Mesendoderm (in vitro differentiated cells): ENCODE data around the gene WDR54.

Experiments used
- DNase-seq: peaks from one replicate; pipeline ENCODE4 v3.0.0; 2013
- H2AK5ac ChIP-seq: 2 replicates; pipeline ENCODE4 v1.6.1; 2013; ENCODE audit warnings: low read length, inconsistent platforms
- H2BK120ac ChIP-seq: 2 replicates; pipeline ENCODE4 v1.6.1; 2013; ENCODE audit warnings: low read depth, mild to moderate bottlenecking, low read length, moderate library complexity, mixed read lengths
- H2BK15ac ChIP-seq: replicated peaks from 2 replicates; pipeline ENCODE4 v1.6.1; 2013; ENCODE audit warnings: low read depth, mild to moderate bottlenecking, moderate library complexity
- H2BK5ac ChIP-seq: 2 replicates; pipeline ENCODE4 v1.6.1; 2013; ENCODE audit warnings: low read length, inconsistent platforms
- H3K18ac ChIP-seq: 2 replicates; pipeline ENCODE4 v1.6.1; 2013; ENCODE audit warnings: mild to moderate bottlenecking, low read length, mixed read lengths
- H3K23ac ChIP-seq: one replicate; pipeline ENCODE4 v1.6.1; 2013; ENCODE audit warnings: low read length
- H3K27ac ChIP-seq: 2 replicates; pipeline ENCODE4 v1.5.1; 2013; ENCODE audit warnings: low read depth, mild to moderate bottlenecking, inconsistent platforms, low read length, moderate library complexity
- H3K27me3 ChIP-seq: 2 replicates; pipeline ENCODE4 v1.6.1; 2013; ENCODE audit warnings: low read length, control low read depth, mild to moderate bottlenecking, inconsistent platforms; ENCODE audit not compliant: insufficient read depth, poor library complexity
- H3K36me3 ChIP-seq: 2 replicates; pipeline ENCODE4 v1.6.1; 2013; ENCODE audit warnings: low read length, inconsistent platforms; ENCODE audit not compliant: control insufficient read depth, insufficient read depth
- H3K4ac ChIP-seq: one replicate; pipeline ENCODE4 v1.6.1; 2013; ENCODE audit warnings: low read depth, mild to moderate bottlenecking, low read length, moderate library complexity
- H3K4me1 ChIP-seq: 2 replicates; pipeline ENCODE4 v1.6.1; 2013; ENCODE audit warnings: low read depth, low read length, inconsistent platforms; ENCODE audit not compliant: control insufficient read depth
- H3K4me2 ChIP-seq: 2 replicates; pipeline ENCODE4 v1.6.1; 2013; ENCODE audit warnings: low read length
- H3K4me3 ChIP-seq: 2 replicates; pipeline ENCODE4 v1.5.1; 2013; ENCODE audit warnings: mild to moderate bottlenecking, low read length
- H3K56ac ChIP-seq: one replicate; pipeline ENCODE4 v1.6.1; 2013; ENCODE audit warnings: low read length
- H3K79me1 ChIP-seq: 2 replicates; pipeline ENCODE4 v1.6.1; 2013; ENCODE audit warnings: low read length, inconsistent platforms
- H3K79me2 ChIP-seq: 2 replicates; pipeline ENCODE4 v1.6.1; 2013; ENCODE audit warnings: mild to moderate bottlenecking, low read length; ENCODE audit not compliant: control insufficient read depth, insufficient read depth
- H3K9ac ChIP-seq: 2 replicates; pipeline ENCODE4 v1.6.1; 2013; ENCODE audit warnings: low read length, inconsistent platforms
- H4K5ac ChIP-seq: one replicate; pipeline ENCODE4 v1.6.1; 2013; ENCODE audit warnings: low read length
- H4K8ac ChIP-seq: one replicate; pipeline ENCODE4 v1.6.1; 2013; ENCODE audit warnings: low read depth, mild to moderate bottlenecking, control low read depth, low read length, moderate library complexity
- WGBS: extraction: QIAGEN DNeasy Blood & Tissue Kit; methylation state at CpG from one replicate; pipeline ENCODE4 v1.1.7; 2013; ENCODE audit warnings: low lambda C conversion rate, missing lambda C conversion rate; ENCODE audit not compliant: insufficient coverage; ENCODE audit errors: extremely low coverage; 5-methylcytosine and 5-hydroxymethylcytosine counted together

Gene WDR54

DNA sequence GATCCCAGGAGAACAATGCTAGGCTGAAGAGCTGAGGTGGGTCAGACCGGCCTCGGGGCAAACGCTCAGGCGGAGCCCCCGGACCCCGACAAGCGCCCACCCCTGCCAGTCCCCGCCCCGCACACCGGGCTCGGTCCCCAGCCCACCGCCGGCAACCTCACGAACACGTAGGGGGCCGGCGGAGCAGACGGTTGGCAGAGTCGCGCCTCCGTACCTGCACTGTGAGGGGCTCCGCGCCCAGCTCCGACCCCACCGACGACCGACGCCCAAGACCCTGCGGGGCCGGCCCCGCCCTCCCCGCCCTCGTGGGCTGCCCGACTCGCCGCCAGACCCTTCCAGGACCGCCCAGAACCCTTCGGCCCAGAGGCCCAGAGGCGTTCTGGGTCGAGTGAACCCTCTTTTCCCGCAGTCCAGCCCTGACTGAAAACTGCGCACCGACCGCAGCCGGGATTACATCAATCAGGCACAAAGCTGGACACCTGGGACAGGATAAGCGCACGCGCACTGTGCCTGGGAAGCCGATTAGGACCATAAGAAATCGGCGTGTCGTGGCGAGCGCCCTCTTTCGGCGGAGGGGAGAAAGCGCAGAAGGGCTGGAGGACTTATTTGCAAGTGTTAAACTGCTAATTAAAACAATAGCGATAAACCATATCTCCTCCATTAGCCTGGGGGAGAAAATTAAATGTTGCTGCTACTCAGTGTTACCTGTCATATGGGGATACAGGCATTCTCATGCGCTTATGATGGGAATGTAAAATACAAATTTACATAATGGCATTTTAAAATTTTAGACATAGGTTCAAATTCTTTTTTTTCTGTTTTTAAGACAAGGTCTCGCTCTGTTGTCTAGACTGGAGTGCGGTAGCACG is 29.7 kb upstream of the WDR54 start:
- Histone ChIP-seq H3K56ac (peak overlapping the region; percentile 91), H2BK120ac (no peak overlapping the region), H3K9ac (peak overlapping the region; percentile 92), H2BK15ac (peak overlapping the region; percentile 57), H3K4me1 (peaks cover 3% of the 10 kb centered on the region), H3K18ac (peak overlapping the region; percentile 88), H3K4ac (no peak overlapping the region), H4K5ac (no peak overlapping the region), H3K4me2 (peak overlapping the region; percentile 72), H3K36me3 (no peaks in the 10 kb centered on the region), H3K27ac (peak overlapping the region; percentile 85), H3K23ac (no peak overlapping the region), H3K4me3 (peak overlapping the region; percentile 90), H3K79me1 (peaks cover 22% of the 10 kb centered on the region), H2AK5ac (no peak overlapping the region), H3K79me2 (peaks cover 41% of the 10 kb centered on the region), H2BK5ac (no peak overlapping the region), H4K8ac (no peak overlapping the region), H3K27me3 (no peaks in the 10 kb centered on the region)
- WGBS, result no CpG with 5 or more reads among the region's 62 CpGs
- DNase-seq, result peak; percentile 94

DNA sequence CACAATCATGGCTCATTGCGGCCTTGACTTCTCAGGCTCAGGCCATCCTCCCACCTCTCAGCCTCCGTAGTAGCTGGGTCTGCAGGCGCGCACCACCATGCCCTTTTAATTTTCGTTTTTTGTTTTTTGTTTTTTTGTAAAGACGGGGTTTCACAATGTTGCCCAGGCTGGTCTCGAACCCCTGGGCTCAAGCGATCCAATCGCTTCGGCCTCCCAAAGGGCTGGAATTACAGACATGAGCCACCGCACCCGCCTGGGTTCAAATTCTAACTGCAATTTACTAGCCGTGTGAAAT is 29.1 kb upstream of the WDR54 start:
- Histone ChIP-seq H3K9ac (no peak overlapping the region), H4K8ac (no peak overlapping the region), H3K27me3 (no peaks in the 10 kb centered on the region), H3K23ac (no peak overlapping the region), H3K4me3 (no peak overlapping the region), H3K36me3 (no peaks in the 10 kb centered on the region), H2BK5ac (no peak overlapping the region), H3K27ac (no peak overlapping the region), H4K5ac (no peak overlapping the region), H2BK120ac (peak overlapping the region; percentile 35), H2AK5ac (no peak overlapping the region), H3K4ac (no peak overlapping the region), H3K79me2 (peaks cover 36% of the 10 kb centered on the region), H2BK15ac (no peak overlapping the region), H3K18ac (no peak overlapping the region), H3K4me2 (no peak overlapping the region), H3K56ac (no peak overlapping the region), H3K4me1 (peaks cover 3% of the 10 kb centered on the region), H3K79me1 (peaks cover 18% of the 10 kb centered on the region)
- no CpG with 5 or more reads among the region's 13 CpGs for WGBS
- no peak for DNase-seq

DNA sequence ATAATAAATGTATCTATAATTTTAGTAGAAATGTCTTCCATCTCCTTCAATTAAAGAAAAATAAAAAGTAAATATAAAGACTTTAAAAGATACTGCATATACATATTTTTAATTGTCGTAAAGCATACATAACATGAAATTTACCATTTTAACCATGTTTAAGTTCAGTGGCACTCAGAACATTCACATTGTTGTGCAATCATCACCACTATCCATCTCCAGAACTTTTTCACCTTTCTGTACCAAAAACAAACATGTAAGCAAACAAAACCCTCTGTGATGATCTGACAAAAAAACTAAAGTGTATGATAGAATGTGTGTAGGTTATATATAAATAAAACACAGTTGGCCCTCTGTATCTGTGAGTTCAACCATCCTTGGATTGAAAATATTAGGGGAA is 28.0 kb upstream of the WDR54 start:
- H3K4ac ChIP-seq, result no peak overlapping the region
- no peak overlapping the region for H3K23ac ChIP-seq
- no CpG with 5 or more reads among the region's 1 CpG for WGBS
- H3K27me3 ChIP-seq, result no peaks in the 10 kb centered on the region
- H3K18ac ChIP-seq, result no peak overlapping the region
- H4K5ac ChIP-seq, result no peak overlapping the region
- H2BK5ac ChIP-seq, result no peak overlapping the region
- no peak for DNase-seq
- H2AK5ac ChIP-seq, result no peak overlapping the region
- no peak overlapping the region for H4K8ac ChIP-seq
- H3K79me2 ChIP-seq, result peaks cover 25% of the 10 kb centered on the region
- H3K9ac ChIP-seq, result no peak overlapping the region
- H3K4me1 ChIP-seq, result peaks cover 3% of the 10 kb centered on the region
- peaks cover 11% of the 10 kb centered on the region for H3K79me1 ChIP-seq
- no peaks in the 10 kb centered on the region for H3K36me3 ChIP-seq
- H2BK120ac ChIP-seq, result no peak overlapping the region
- no peak overlapping the region for H3K4me2 ChIP-seq
- no peak overlapping the region for H3K27ac ChIP-seq
- no peak overlapping the region for H3K4me3 ChIP-seq
- H3K56ac ChIP-seq, result no peak overlapping the region
- H2BK15ac ChIP-seq, result no peak overlapping the region

DNA sequence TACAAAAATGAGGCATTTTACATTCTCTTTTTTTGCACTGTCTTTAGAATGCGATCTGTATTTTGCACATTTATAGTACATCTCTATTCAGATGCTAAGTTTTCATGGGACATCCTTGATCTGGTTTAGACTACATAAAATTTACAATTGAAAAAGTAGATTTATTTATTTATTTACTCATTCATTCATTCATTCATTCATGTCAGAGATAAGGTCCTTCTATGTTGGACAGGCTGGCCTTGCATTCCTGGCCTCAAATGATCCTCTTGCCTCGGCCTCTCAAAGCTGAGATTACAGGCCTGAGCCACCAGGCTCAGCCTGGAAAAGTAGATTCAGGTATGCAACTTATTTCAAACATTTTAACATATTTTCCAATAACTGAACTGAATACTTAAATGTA is 25.4 kb upstream of the WDR54 start:
- Histone ChIP-seq H3K56ac (no peak overlapping the region), H4K5ac (no peak overlapping the region), H2BK120ac (no peak overlapping the region), H3K4me2 (no peak overlapping the region), H2AK5ac (no peak overlapping the region), H3K4me3 (no peak overlapping the region), H3K79me2 (peaks cover 1% of the 10 kb centered on the region), H3K18ac (no peak overlapping the region), H3K79me1 (no peaks in the 10 kb centered on the region), H3K27me3 (no peaks in the 10 kb centered on the region), H3K27ac (no peak overlapping the region), H4K8ac (no peak overlapping the region), H3K23ac (no peak overlapping the region), H3K4ac (no peak overlapping the region), H3K36me3 (no peaks in the 10 kb centered on the region), H2BK5ac (no peak overlapping the region), H3K4me1 (no peaks in the 10 kb centered on the region), H2BK15ac (no peak overlapping the region), H3K9ac (no peak overlapping the region)
- DNase-seq, result no peak
- no CpG with 5 or more reads among the region's 2 CpGs for WGBS

DNA sequence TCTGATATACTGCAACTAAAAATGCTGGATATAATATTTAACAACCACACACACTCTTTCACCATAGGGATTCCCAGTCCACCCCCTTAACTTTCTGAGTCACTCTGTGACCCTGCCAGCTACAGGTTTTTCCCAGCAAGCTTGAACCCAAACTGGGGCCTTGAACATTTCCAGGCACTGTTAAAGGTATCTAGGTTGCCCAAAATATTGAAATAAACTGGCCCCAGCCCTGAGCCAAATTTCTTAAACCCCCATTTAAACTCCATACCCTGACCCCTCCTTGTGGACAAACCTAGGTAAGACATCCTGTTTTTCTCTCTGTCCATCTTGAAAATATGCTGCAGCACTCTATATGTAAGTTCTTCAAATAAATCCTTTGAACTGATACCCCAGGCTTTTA is 21.7 kb upstream of the WDR54 start:
- peak; percentile 52 for DNase-seq

DNA sequence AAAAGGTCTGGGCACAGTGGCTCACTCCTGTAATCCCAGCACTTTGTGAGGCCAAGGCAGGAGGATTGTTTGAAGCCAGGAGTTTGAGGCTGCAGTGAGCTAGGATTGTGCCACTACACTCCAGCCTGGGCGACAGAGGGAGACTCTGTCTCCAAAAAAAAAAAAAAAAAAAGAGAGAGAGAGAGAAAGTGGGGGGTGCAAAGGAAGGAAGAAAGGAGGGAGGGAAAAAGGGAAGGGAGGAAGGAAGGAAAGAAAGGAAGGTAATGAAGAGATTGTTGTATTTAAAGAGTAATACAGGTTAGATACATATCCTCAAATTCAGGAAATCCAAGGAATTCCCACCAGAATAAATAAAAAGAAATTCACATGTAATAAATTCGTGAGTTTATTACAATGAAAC is 19.6 kb upstream of the WDR54 start:
- no peak overlapping the region for H4K5ac ChIP-seq
- H3K27me3 ChIP-seq, result no peaks in the 10 kb centered on the region
- no peak overlapping the region for H2AK5ac ChIP-seq
- H3K4me3 ChIP-seq, result no peak overlapping the region
- no peak overlapping the region for H3K18ac ChIP-seq
- no CpG with 5 or more reads among the region's 2 CpGs for WGBS
- H3K79me1 ChIP-seq, result no peaks in the 10 kb centered on the region
- no peak overlapping the region for H3K56ac ChIP-seq
- H3K79me2 ChIP-seq, result no peaks in the 10 kb centered on the region
- H3K4me2 ChIP-seq, result no peak overlapping the region
- no peak overlapping the region for H2BK15ac ChIP-seq
- H3K4ac ChIP-seq, result no peak overlapping the region
- H3K9ac ChIP-seq, result no peak overlapping the region
- H3K23ac ChIP-seq, result no peak overlapping the region
- no peak overlapping the region for H2BK5ac ChIP-seq
- no peak overlapping the region for H3K27ac ChIP-seq
- no peak overlapping the region for H4K8ac ChIP-seq
- no peaks in the 10 kb centered on the region for H3K4me1 ChIP-seq
- no peak for DNase-seq
- no peak overlapping the region for H2BK120ac ChIP-seq
- H3K36me3 ChIP-seq, result no peaks in the 10 kb centered on the region

More for the DNA sequence above, 21.7 kb upstream of the WDR54 start:
- H2BK120ac ChIP-seq, result no peak overlapping the region
- H2BK15ac ChIP-seq, result no peak overlapping the region
- no peak overlapping the region for H4K5ac ChIP-seq
- H3K27me3 ChIP-seq, result no peaks in the 10 kb centered on the region
- H2AK5ac ChIP-seq, result no peak overlapping the region
- no peak overlapping the region for H2BK5ac ChIP-seq
- H3K56ac ChIP-seq, result no peak overlapping the region
- no peak overlapping the region for H3K4me2 ChIP-seq
- H3K79me2 ChIP-seq, result no peaks in the 10 kb centered on the region
- H3K23ac ChIP-seq, result no peak overlapping the region
- no peaks in the 10 kb centered on the region for H3K79me1 ChIP-seq
- no peak overlapping the region for H3K4ac ChIP-seq
- no peak overlapping the region for H3K9ac ChIP-seq
- H3K4me1 ChIP-seq, result no peaks in the 10 kb centered on the region
- no peak overlapping the region for H3K27ac ChIP-seq
- no peaks in the 10 kb centered on the region for H3K36me3 ChIP-seq
- no peak overlapping the region for H3K18ac ChIP-seq
- H4K8ac ChIP-seq, result no peak overlapping the region
- H3K4me3 ChIP-seq, result no peak overlapping the region
